Ishikawa (cell line): Measurements from ENCODE around the gene RAG2.

ENCODE experiments used
- CREB1 ChIP-seq: IDR thresholded peaks from 2 replicates; pipeline ENCODE4 v1.6.1; 2012; ENCODE audit warnings: low read depth
- TEAD4 ChIP-seq: IDR thresholded peaks from 2 replicates; pipeline ENCODE4 v1.6.1; 2012
- TF ChIP-seq, protein P1 (sequence below): IDR thresholded peaks from 2 replicates; pipeline ENCODE4 v1.6.1; 2012; ENCODE audit warnings: low read depth, mild to moderate bottlenecking

DNA sequence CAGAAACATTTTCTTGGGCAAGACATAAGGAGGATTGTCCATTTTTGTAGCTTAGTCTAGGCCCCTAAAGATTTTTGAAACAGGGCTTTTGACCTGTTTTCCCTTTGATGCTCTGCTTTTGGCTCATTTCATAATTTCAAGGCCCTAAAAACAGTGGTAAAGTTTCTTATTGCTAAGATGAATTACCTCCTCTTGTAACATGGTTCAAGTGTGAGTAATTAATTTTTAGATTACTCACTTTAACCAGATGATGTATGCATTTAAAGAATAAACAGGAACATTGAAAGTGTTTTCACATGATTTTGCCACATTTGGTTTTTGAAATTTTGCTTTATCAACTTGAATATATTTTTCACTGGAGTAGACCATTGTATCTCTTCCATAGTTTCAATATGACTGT is 1.2 kb downstream of the RAG2 start:
- TF ChIP-seq TEAD4 (no peak), CREB1 (no peak)
- TF ChIP-seq, protein P1, sequence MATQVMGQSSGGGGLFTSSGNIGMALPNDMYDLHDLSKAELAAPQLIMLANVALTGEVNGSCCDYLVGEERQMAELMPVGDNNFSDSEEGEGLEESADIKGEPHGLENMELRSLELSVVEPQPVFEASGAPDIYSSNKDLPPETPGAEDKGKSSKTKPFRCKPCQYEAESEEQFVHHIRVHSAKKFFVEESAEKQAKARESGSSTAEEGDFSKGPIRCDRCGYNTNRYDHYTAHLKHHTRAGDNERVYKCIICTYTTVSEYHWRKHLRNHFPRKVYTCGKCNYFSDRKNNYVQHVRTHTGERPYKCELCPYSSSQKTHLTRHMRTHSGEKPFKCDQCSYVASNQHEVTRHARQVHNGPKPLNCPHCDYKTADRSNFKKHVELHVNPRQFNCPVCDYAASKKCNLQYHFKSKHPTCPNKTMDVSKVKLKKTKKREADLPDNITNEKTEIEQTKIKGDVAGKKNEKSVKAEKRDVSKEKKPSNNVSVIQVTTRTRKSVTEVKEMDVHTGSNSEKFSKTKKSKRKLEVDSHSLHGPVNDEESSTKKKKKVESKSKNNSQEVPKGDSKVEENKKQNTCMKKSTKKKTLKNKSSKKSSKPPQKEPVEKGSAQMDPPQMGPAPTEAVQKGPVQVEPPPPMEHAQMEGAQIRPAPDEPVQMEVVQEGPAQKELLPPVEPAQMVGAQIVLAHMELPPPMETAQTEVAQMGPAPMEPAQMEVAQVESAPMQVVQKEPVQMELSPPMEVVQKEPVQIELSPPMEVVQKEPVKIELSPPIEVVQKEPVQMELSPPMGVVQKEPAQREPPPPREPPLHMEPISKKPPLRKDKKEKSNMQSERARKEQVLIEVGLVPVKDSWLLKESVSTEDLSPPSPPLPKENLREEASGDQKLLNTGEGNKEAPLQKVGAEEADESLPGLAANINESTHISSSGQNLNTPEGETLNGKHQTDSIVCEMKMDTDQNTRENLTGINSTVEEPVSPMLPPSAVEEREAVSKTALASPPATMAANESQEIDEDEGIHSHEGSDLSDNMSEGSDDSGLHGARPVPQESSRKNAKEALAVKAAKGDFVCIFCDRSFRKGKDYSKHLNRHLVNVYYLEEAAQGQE, result no peak
